Esophagus (tissue), 2 donors: ENCODE data around the gene TCP1. TPM values are rescaled to one million over a fixed set of nuclear protein-coding genes. Genes with fewer than 3 reads are reported as not detected.
"Not testable (repeated sequence)": the region's sequence is repeated elsewhere in the genome, so short reads cannot be mapped to it uniquely, and the experiment has no call there.

Experiments
- H3K27ac ChIP-seq, 2 donors: one replicate each; pipeline ENCODE4 v1.5.1; 2013; ENCODE audit warnings: low read depth in 2 of 2, mild to moderate bottlenecking in 2 of 2, inconsistent platforms in 1 of 2, low read length in 1 of 2, moderate library complexity in 1 of 2
- H3K27me3 ChIP-seq, 2 donors: one replicate each; pipeline ENCODE4 v1.6.1; 2013; ENCODE audit warnings: low read length in 2 of 2, control low read depth in 1 of 2, mild to moderate bottlenecking in 1 of 2; ENCODE audit not compliant: insufficient read depth in 2 of 2, control insufficient read depth in 1 of 2
- H3K36me3 ChIP-seq, 2 donors: one replicate each; pipeline ENCODE4 v1.6.1; 2013; ENCODE audit warnings: low read length in 1 of 2; ENCODE audit not compliant: control insufficient read depth in 2 of 2, insufficient read depth in 2 of 2
- H3K4me1 ChIP-seq, 2 donors: one replicate each; pipeline ENCODE4 v1.6.1; 2013; ENCODE audit warnings: low read length in 1 of 2; ENCODE audit not compliant: control insufficient read depth in 2 of 2, insufficient read depth in 2 of 2
- H3K4me3 ChIP-seq, 2 donors: one replicate each; pipeline ENCODE4 v1.5.1; 2013; ENCODE audit warnings: low read length in 2 of 2, mild to moderate bottlenecking in 2 of 2, low read depth in 1 of 2, moderate library complexity in 1 of 2
- H3K9me3 ChIP-seq, 2 donors: one replicate each; pipeline ENCODE4 v1.6.1; 2013; ENCODE audit warnings: mild to moderate bottlenecking in 2 of 2, low read depth in 1 of 2, low read length in 1 of 2, moderate library complexity in 1 of 2; ENCODE audit not compliant: control insufficient read depth in 2 of 2, insufficient read depth in 1 of 2
- WGBS, 2 donors: extraction: QIAGEN DNeasy Blood & Tissue Kit; methylation state at CpG; one replicate each; pipeline ENCODE4 v1.1.7; 2013; 5-methylcytosine and 5-hydroxymethylcytosine counted together
- polyA plus RNA-seq, 2 donors: library from polyadenylated mRNA; stranded (reverse); fragments of 200-250 nt; gene quantifications; one replicate each; pipeline ENCODE4 v1.2.3, GENCODE V29; 2013
- donor health status: healthy with polysubstance abuse.
- donor health status: Bipolar disorder and iron deficiency.

TCP1 gene
- polyA plus RNA-seq, 2 donors, result 71.3 to 93.6 TPM

- Histone ChIP-seq H3K36me3 (peaks cover 11 to 14% of the 10 kb centered on the region in 2 donors), H3K27ac (no peak overlapping the region), H3K9me3 (no peaks in the 10 kb centered on the region), H3K27me3 (no peaks in the 10 kb centered on the region), H3K4me1 (no peaks in the 10 kb centered on the region), H3K4me3 (no peak overlapping the region)
- WGBS, 2 donors, result 83 to 87% methylated on average over 6 of the region's 6 CpGs
Observed at GRCh38 chr6:159753081-159753872, 36.1 kb downstream of the TCP1 start.

DNA sequence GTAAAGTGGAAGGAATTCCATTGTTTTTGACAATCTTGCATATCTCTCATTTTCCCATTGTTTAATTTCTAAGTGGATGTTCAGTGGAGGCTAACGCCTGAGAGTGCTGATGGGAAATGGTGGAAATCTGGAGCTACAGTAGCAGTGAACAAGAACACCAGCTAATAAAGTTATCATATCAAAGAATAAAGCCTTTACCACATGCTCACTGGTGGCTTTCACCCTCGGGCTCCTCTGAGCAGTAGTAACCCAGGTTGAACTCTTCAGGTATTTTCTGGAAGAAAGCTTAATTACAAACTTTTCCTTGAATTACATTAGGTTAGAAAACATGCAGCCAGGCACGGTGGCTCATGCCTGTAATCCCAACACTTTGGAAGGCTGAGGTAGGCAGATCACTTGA is 38.0 kb downstream of the TCP1 start:
- Histone ChIP-seq H3K4me1 (no peaks in the 10 kb centered on the region), H3K4me3 (no peak overlapping the region), H3K36me3 (peaks cover 11 to 14% of the 10 kb centered on the region in 2 donors), H3K9me3 (no peaks in the 10 kb centered on the region), H3K27me3 (no peaks in the 10 kb centered on the region), H3K27ac (no peak overlapping the region)
- 80 to 89% methylated on average over 3 of the region's 3 CpGs for WGBS, 2 donors

DNA sequence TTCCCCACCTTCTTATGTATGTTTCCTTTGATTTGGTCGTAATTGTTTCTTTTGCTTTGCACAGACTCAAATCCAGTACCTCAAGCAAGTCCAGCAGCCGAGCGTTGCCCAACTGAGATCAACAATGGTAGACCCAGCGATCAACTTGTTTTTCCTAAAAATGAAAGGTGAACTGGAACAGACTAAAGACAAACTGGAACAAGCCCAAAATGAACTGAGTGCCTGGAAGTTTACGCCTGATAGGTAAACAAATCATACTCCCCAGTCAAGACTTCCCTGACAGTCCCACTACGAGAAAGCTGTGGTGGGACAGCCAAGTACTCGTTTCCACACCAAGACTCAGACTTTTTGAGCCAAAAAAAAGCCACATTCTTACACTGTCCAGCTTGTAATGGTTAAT is 41.3 kb downstream of the TCP1 start:
- H3K9me3 ChIP-seq, H3K27me3 ChIP-seq, H3K4me3 ChIP-seq, H3K27ac ChIP-seq, H3K4me1 ChIP-seq: not testable (repeated sequence)
- 74 to 79% methylated on average over 6 to 7 of the region's 7 CpGs for WGBS, 2 donors
- peaks cover 7 to 13% of the 10 kb centered on the region in 2 donors for H3K36me3 ChIP-seq

GRCh38 chr6:159746759-159747158 is 42.6 kb downstream of the TCP1 start:
- Histone ChIP-seq H3K27me3 (no peaks in the 10 kb centered on the region), H3K36me3 (peaks cover 5 to 13% of the 10 kb centered on the region in 2 donors), H3K9me3 (no peaks in the 10 kb centered on the region), H3K4me3 (no peak overlapping the region), H3K4me1 (no peaks in the 10 kb centered on the region), H3K27ac (no peak overlapping the region)
- 77 to 86% methylated on average over 1 of the region's 1 CpG for WGBS, 2 donors

DNA sequence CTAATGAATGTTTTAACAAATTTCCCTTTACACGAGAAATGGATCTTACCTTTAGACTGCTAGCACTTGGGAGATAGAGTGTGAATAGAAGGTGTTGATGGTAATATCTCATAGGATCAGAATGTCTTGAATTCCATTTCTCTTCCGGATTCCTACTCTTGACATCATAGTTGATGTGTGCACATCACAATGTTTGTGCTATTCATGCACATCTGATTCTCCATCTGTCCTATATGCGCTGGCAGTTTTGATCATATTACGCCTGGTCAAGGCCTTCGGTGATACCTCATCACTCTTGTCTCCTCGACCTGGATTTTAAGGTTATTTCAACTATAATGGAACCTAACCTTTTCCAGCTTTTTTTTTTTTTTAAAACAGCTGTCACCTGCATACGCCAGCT is 44.3 kb downstream of the TCP1 start:
- Histone ChIP-seq H3K9me3 (no peaks in the 10 kb centered on the region), H3K4me1 (no peaks in the 10 kb centered on the region), H3K36me3 (peaks cover 8 to 10% of the 10 kb centered on the region in 2 donors), H3K27ac (no peak overlapping the region), H3K27me3 (no peaks in the 10 kb centered on the region), H3K4me3 (no peak overlapping the region)
- 87 to 89% methylated on average over 7 of the region's 7 CpGs for WGBS, 2 donors

GRCh38 chr6:159742165-159742564 is 47.2 kb downstream of the TCP1 start:
- Histone ChIP-seq H3K4me3 (no peak overlapping the region), H3K27me3 (no peaks in the 10 kb centered on the region), H3K36me3 (peaks cover 8 to 10% of the 10 kb centered on the region in 2 donors), H3K9me3 (no peaks in the 10 kb centered on the region), H3K4me1 (no peaks in the 10 kb centered on the region), H3K27ac (no peak overlapping the region)
- 80 to 83% methylated on average over 1 of the region's 1 CpG for WGBS, 2 donors

DNA sequence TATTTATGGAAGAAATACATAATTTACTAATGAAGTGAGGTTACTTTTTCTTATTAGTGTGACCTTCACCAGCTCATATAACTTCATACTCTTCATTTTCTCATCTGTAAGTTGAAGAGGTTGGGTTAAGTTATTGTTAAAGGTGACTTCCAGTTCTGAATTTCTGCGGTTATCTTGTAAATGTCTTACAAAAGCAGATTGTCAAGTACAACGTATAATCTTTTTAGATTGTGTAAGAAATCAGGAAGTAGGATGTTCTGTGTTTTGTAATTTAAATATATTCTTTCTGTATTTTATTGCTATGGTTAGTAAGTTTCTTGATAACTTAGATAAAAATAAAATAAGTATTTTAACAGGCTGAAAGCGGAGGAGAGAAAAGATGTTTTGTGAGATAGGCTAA is 50.1 kb downstream of the TCP1 start:
- Histone ChIP-seq H3K27me3 (no peaks in the 10 kb centered on the region), H3K4me1 (peaks cover 0 to 2% of the 10 kb centered on the region in 2 donors), H3K27ac (no peak overlapping the region), H3K9me3 (no peaks in the 10 kb centered on the region), H3K36me3 (peaks cover 0 to 3% of the 10 kb centered on the region in 2 donors), H3K4me3 (no peak overlapping the region)
- 67 to 72% methylated on average over 3 of the region's 3 CpGs for WGBS, 2 donors

- Histone ChIP-seq H3K27ac (no peak overlapping the region), H3K4me3 (no peak overlapping the region), H3K9me3 (no peaks in the 10 kb centered on the region), H3K27me3 (no peaks in the 10 kb centered on the region), H3K4me1 (peaks cover 0 to 2% of the 10 kb centered on the region in 2 donors), H3K36me3 (peaks cover 0 to 3% of the 10 kb centered on the region in 2 donors)
- WGBS, 2 donors, result 92 to 93% methylated on average over 7 of the region's 7 CpGs
Observed at GRCh38 chr6:159736908-159737307, 52.5 kb downstream of the TCP1 start.

- not testable (repeated sequence) for H3K9me3 ChIP-seq, H3K4me3 ChIP-seq, H3K27me3 ChIP-seq, H3K27ac ChIP-seq, H3K36me3 ChIP-seq, H3K4me1 ChIP-seq
- WGBS, 2 donors, result 93 to 94% methylated on average over 12 of the region's 12 CpGs
Observed at GRCh38 chr6:159733395-159733794, 56.0 kb downstream of the TCP1 start.

DNA sequence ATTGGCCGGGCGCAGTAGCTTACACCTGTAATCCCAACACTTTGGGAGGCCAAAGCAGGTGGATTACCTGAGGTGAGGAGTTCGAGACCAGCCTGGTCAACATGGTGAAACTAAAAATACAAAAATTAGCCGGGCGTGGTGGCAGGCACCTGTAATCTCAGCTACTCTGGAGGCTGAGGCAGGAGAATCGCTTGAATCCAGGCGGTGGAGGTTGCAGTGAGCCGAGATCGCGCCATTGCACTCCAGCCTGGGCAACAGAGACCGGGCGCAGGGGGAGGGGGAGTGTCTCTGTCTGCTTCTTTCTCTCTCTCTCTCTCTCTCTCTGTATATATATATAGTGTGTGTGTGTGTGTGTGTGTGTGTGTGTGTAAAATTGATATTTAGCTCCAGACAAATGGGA is 56.9 kb downstream of the TCP1 start:
- not testable (repeated sequence) for H3K27ac ChIP-seq, H3K4me3 ChIP-seq, H3K36me3 ChIP-seq, H3K9me3 ChIP-seq, H3K27me3 ChIP-seq, H3K4me1 ChIP-seq
- 90 to 94% methylated on average over 12 of the region's 12 CpGs for WGBS, 2 donors
